Caco-2 (cell line): ENCODE measurements around the gene PLEKHG1. TPM values are rescaled to one million over a fixed set of nuclear protein-coding genes. Genes with fewer than 3 reads are reported as not detected.

ENCODE experiments used
- BruUV-seq: library from RNA; stranded (reverse); fragments of 400-500 nt; replicated peaks from 2 replicates; lab custom pipeline; 2021; lab: Mats Ljungman, UMichigan
- CTCF ChIA-PET: fragments of 300-600 bp; sonication (Branson Sonifier 250); formaldehyde crosslinking; loops from one replicate; lab custom pipeline; 2022; ENCODE audit warnings: antibody characterized with exemption; lab: Charles Lee
- POLR2A ChIA-PET: fragments of 300-600 bp; sonication (Branson Sonifier 250); formaldehyde crosslinking; loops from one replicate; lab custom pipeline; 2022; ENCODE audit warnings: antibody characterized with exemption; lab: Charles Lee
- DNase-seq, 2 experiments: peaks; one replicate each; pipeline versions ENCODE4 v3.0.0 to v3.0.0-alpha.2; 2020 to 2022
- H3K27me3 ChIP-seq: replicated peaks from 2 replicates; pipeline ENCODE4 v1.6.0; 2011; ENCODE audit warnings: low read length; ENCODE audit not compliant: control insufficient read depth, insufficient read depth
- H3K36me3 ChIP-seq: 2 replicates; pipeline ENCODE4 v1.5.1; 2011; ENCODE audit warnings: low read length; ENCODE audit not compliant: control insufficient read depth, insufficient read depth
- H3K4me1 ChIP-seq: fragments of 250-450 bp; sonication (Bioruptor Pico); 2 replicates; pipeline ENCODE4 v1.5.1; 2020; ENCODE audit warnings: mild to moderate bottlenecking
- H3K4me3 ChIP-seq: 2 replicates; pipeline ENCODE4 v1.5.1; 2011; ENCODE audit warnings: low read depth, mild to moderate bottlenecking, control low read depth, low read length
- H3K9me3 ChIP-seq: fragments of 250-450 bp; sonication (Bioruptor Pico); 2 replicates; pipeline ENCODE4 v1.5.1; 2020; ENCODE audit warnings: mild to moderate bottlenecking, moderate library complexity
- H3K27ac Mint-ChIP-seq: one replicate; pipeline ENCODE4 v1.8.0; 2022; ENCODE audit warnings: mixed read lengths; ENCODE audit not compliant: unreplicated experiment
- H3K27me3 Mint-ChIP-seq: one replicate; pipeline ENCODE4 v1.8.0; 2022; ENCODE audit warnings: mixed read lengths; ENCODE audit not compliant: insufficient read depth, unreplicated experiment
- H3K36me3 Mint-ChIP-seq: one replicate; pipeline ENCODE4 v1.8.0; 2022; ENCODE audit warnings: mild to moderate bottlenecking, mixed read lengths; ENCODE audit not compliant: insufficient read depth, unreplicated experiment
- H3K4me1 Mint-ChIP-seq: one replicate; pipeline ENCODE4 v1.8.0; 2022; ENCODE audit warnings: low read depth, mixed read lengths; ENCODE audit not compliant: unreplicated experiment
- H3K4me3 Mint-ChIP-seq: one replicate; pipeline ENCODE4 v1.8.0; 2022; ENCODE audit warnings: mild to moderate bottlenecking, moderate library complexity, mixed read lengths; ENCODE audit not compliant: unreplicated experiment
- H3K9me3 Mint-ChIP-seq: one replicate; pipeline ENCODE4 v1.8.0; 2022; ENCODE audit warnings: mixed read lengths; ENCODE audit not compliant: unreplicated experiment
- CTCF ChIP-seq, 2 experiments: fragments of 200-600 bp in 1 of 2; IDR thresholded peaks; 1 replicate in 1 of 2; 2 replicates in 1 of 2; pipeline versions ENCODE4 v1.5.1 to v1.8.0; 2011 to 2022; ENCODE audit warnings: antibody characterized with exemption in 1 of 2, control low read depth in 1 of 2, inconsistent platforms in 1 of 2, low read depth in 1 of 2, low read length in 1 of 2, mild to moderate bottlenecking in 1 of 2, moderate library complexity in 1 of 2; ENCODE audit not compliant: insufficient read depth in 1 of 2, severe bottlenecking in 1 of 2, unreplicated experiment in 1 of 2
- intact Hi-C: fragments of 100-400 bp; cut with micrococcal nuclease; formaldehyde crosslinking; loops from one replicate; pipeline ENCODE4 v1.10.0; 2022; ENCODE audit not compliant: unreplicated experiment
- total RNA-seq: library from RNA; stranded (reverse); gene quantifications from 2 replicates; pipeline ENCODE4 v1.2.3, GENCODE V29; 2022

Gene PLEKHG1
- total RNA-seq, 1 experiment from 2014 or later: 35.0 TPM

- no peaks in the 10 kb centered on the region for H3K9me3 Mint-ChIP-seq
- H3K27me3 ChIP-seq: no peaks in the 10 kb centered on the region
- no peak for DNase-seq
- H3K9me3 ChIP-seq: no peaks in the 10 kb centered on the region
- H3K4me1 ChIP-seq: peaks cover 4% of the 10 kb centered on the region; the same call in 1 of the 2 replicates
- peaks cover 10% of the 10 kb centered on the region for H3K4me1 Mint-ChIP-seq
- H3K27ac Mint-ChIP-seq: no peak overlapping the region
- CTCF ChIA-PET: no interaction called here
- H3K4me3 ChIP-seq: no peak overlapping the region
- H3K4me3 Mint-ChIP-seq: no peak overlapping the region
- intact Hi-C loops: no loop called here
- TF ChIP-seq CTCF (IDR thresholded peaks at IDR 0.05; ENCODE audit: insufficient read depth in 1 of 2, low read depth in 1 of 2, low read length in 1 of 2, severe bottlenecking in 1 of 2, unreplicated experiment in 1 of 2): no peak
- H3K36me3 ChIP-seq: no peaks in the 10 kb centered on the region
- no TSS peak for BruUV-seq
- H3K36me3 Mint-ChIP-seq: no peaks in the 10 kb centered on the region
- POLR2A ChIA-PET: no interaction called here
- no peaks in the 10 kb centered on the region for H3K27me3 Mint-ChIP-seq
Measured at GRCh38 chr6:150575836-150576235, 23.8 kb upstream of the PLEKHG1 start.

- H3K36me3 ChIP-seq: no peaks in the 10 kb centered on the region
- intact Hi-C loops: no loop called here
- no peaks in the 10 kb centered on the region for H3K27me3 ChIP-seq
- H3K4me1 ChIP-seq: peaks cover 4% of the 10 kb centered on the region; the same call in 1 of the 2 replicates
- no TSS peak for BruUV-seq
- no peak for DNase-seq
- ChIA-PET POLR2A (no interaction called here), CTCF (no interaction called here)
- H3K4me3 ChIP-seq: no peak overlapping the region
- Mint-ChIP-seq H3K27me3 (no peaks in the 10 kb centered on the region), H3K4me1 (peaks cover 10% of the 10 kb centered on the region), H3K9me3 (no peaks in the 10 kb centered on the region), H3K36me3 (no peaks in the 10 kb centered on the region), H3K4me3 (no peak overlapping the region), H3K27ac (no peak overlapping the region)
- TF ChIP-seq CTCF (IDR thresholded peaks at IDR 0.05; ENCODE audit: insufficient read depth in 1 of 2, low read depth in 1 of 2, low read length in 1 of 2, severe bottlenecking in 1 of 2, unreplicated experiment in 1 of 2): no peak
- no peaks in the 10 kb centered on the region for H3K9me3 ChIP-seq
Measured at GRCh38 chr6:150576651-150577226, 22.9 kb upstream of the PLEKHG1 start.

- ChIA-PET POLR2A (interaction anchor here (0.5 kb wide), 1 partner anchor 1291 kb away, joined by 4 read pairs; no protein-coding TSS in a partner anchor), CTCF (no interaction called here)
- H3K9me3 Mint-ChIP-seq: no peaks in the 10 kb centered on the region
- H3K27me3 ChIP-seq: no peaks in the 10 kb centered on the region
- no peak for TF ChIP-seq CTCF (IDR thresholded peaks at IDR 0.05; ENCODE audit: insufficient read depth in 1 of 2, low read depth in 1 of 2, low read length in 1 of 2, severe bottlenecking in 1 of 2, unreplicated experiment in 1 of 2)
- no peaks in the 10 kb centered on the region for H3K36me3 ChIP-seq
- no peak for DNase-seq
- H3K4me3 Mint-ChIP-seq: no peak overlapping the region
- intact Hi-C loops: no loop called here
- no peaks in the 10 kb centered on the region for H3K4me1 ChIP-seq
- no peak overlapping the region for H3K27ac Mint-ChIP-seq
- H3K9me3 ChIP-seq: no peaks in the 10 kb centered on the region
- BruUV-seq: no TSS peak
- no peaks in the 10 kb centered on the region for H3K36me3 Mint-ChIP-seq
- H3K4me1 Mint-ChIP-seq: no peaks in the 10 kb centered on the region
- no peak overlapping the region for H3K4me3 ChIP-seq
- H3K27me3 Mint-ChIP-seq: no peaks in the 10 kb centered on the region
Measured at GRCh38 chr6:150579611-150580010, 20.1 kb upstream of the PLEKHG1 start.
